ENCODE measurements around the gene HRH3.

DNA sequence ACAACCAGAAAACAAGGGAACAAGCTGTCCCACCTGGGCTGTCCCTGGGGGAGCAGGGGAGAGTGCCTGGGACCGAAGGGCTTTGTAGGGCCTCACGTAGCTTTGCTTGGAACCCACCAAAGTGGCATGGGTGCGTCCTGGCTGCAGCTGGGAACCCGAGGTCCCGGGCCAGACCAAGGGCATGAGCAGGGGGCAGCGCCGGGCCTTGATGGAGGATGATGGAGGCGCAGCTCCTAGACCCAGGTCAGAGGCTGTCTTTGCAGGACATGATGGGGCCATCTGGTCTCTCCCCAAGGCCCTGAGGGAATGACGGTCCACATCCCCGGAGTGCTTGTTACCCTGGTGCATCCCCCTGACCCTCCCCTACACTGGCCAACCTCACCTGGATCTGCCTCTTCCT, 10.6 kb upstream of the HRH3 start:
- no peak for TF ChIP-seq EZH2phosphoT487 (IDR thresholded peaks at IDR 0.05; ENCODE audit: borderline replicate concordance, low read length)
- TF ChIP-seq, protein P1, sequence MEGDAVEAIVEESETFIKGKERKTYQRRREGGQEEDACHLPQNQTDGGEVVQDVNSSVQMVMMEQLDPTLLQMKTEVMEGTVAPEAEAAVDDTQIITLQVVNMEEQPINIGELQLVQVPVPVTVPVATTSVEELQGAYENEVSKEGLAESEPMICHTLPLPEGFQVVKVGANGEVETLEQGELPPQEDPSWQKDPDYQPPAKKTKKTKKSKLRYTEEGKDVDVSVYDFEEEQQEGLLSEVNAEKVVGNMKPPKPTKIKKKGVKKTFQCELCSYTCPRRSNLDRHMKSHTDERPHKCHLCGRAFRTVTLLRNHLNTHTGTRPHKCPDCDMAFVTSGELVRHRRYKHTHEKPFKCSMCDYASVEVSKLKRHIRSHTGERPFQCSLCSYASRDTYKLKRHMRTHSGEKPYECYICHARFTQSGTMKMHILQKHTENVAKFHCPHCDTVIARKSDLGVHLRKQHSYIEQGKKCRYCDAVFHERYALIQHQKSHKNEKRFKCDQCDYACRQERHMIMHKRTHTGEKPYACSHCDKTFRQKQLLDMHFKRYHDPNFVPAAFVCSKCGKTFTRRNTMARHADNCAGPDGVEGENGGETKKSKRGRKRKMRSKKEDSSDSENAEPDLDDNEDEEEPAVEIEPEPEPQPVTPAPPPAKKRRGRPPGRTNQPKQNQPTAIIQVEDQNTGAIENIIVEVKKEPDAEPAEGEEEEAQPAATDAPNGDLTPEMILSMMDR (IDR thresholded peaks at IDR 0.05; ENCODE audit: low read depth, low read length, poor library complexity, severe bottlenecking), result no peak
